ENCODE data around the gene OAS2.
A peak's percentile ranks its signal among the peaks of the same experiment; 100 is the strongest.
"Not testable (repeated sequence)": the region's sequence is repeated elsewhere in the genome, so short reads cannot be mapped to it uniquely, and the experiment has no call there.

The OAS2 gene

GRCh38 chr12:112957125-112957524 is 21.2 kb upstream of the OAS2 start:
- DNase-seq = not testable (repeated sequence)

- no peak for DNase-seq
Observed at GRCh38 chr12:112961074-112961473, 17.2 kb upstream of the OAS2 start.

DNA sequence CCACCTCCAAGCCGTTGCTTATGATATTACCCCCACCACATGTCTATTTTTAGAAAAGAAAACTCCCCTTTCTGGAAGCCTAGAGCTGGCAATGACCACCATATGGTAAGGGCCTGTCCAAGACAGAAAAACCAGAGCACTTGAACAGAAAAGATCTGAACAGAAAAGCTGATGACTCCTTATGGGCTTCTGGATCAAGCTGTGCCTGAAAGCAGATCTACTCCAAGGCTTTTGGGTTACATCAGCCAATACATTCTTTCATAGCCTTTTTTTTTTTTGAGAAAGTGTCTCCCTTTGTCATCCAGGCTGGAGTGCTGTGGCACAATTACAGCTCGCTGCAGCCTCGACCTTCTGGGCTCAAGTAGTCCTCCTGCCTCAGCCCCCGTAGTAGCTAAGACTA is 16.8 kb upstream of the OAS2 start:
- no peak for DNase-seq

DNA sequence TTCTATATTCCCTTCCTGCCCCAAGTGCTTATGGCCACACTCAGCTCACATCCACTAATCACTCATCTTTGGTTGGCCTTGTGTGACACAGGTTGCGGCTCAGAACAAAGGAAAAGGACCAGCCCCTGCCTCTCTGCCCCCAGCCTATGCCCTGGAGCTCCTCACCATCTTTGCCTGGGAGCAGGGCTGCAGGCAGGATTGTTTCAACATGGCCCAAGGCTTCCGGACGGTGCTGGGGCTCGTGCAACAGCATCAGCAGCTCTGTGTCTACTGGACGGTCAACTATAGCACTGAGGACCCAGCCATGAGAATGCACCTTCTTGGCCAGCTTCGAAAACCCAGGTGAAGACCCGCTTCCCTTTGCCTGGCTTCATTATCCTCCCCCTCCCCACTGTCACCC is 15.8 kb upstream of the OAS2 start:
- DNase-seq = no peak

DNA sequence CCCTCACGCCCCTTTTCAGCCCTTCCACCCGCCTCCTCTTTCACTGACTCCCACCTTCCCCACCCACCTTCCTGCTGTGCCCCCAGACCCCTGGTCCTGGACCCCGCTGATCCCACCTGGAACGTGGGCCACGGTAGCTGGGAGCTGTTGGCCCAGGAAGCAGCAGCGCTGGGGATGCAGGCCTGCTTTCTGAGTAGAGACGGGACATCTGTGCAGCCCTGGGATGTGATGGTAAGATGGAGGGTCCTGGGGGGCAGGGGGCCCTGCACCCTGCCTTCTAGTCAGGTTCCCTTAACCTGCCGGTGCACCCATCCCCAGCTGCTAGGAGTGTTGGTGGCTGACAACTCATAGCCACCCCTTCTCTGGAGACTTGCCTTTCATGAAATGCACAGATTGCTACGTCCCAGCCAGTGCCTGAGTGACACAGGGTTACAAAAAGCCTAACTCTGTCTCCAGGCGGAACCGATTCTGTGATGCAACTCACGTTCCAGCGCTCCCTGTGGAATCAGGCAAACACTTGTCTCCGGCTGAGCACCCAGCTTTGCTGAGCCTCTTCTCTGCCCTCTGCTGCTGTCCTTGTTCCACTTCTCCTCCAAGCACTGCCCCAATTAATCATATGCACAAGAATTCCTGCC is 15.0 kb upstream of the OAS2 start:
- DNase-seq = no peak

DNA sequence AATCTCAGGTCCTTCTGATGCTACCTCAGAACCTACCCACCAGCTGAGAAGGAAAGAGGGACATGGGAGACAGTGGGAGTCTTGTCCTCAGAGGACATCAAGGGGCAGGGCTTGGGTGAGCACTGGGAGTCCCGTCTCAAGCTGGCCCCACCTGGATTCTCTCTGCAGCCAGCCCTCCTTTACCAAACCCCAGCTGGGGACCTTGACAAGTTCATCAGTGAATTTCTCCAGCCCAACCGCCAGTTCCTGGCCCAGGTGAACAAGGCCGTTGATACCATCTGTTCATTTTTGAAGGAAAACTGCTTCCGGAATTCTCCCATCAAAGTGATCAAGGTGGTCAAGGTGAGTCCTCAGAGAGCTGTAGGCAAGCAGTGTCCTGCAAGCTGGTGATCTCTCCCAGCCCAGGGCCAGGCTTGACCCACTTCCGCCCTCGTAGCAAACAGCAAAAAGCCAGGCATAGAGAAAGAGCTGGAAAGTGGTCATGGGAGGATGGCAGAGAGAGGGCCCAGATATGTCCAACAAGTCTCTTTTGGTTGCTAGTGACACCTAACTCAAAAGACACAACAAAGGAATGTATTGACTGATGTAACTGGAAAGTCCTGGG is 14.2 kb upstream of the OAS2 start:
- DNase-seq = no peak

GRCh38 chr12:112964915-112965314 is 13.4 kb upstream of the OAS2 start:
- DNase-seq = no peak

GRCh38 chr12:112965643-112966042 is 12.7 kb upstream of the OAS2 start:
- DNase-seq = no peak

DNA sequence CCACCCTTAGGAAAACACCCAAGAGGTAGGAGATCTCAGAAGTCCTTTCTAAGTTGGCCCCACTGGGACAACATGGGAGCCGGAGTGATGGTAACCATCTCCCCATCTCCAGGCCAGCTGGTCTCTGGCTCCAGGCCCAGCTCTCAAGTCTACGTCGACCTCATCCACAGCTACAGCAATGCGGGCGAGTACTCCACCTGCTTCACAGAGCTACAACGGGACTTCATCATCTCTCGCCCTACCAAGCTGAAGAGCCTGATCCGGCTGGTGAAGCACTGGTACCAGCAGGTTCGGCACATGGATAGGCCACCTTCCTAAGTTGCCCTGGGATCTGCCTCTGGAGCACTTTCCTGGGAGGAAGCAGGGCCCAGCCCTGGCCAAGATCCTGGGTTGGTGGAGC is 11.0 kb upstream of the OAS2 start:
- no peak for DNase-seq

DNA sequence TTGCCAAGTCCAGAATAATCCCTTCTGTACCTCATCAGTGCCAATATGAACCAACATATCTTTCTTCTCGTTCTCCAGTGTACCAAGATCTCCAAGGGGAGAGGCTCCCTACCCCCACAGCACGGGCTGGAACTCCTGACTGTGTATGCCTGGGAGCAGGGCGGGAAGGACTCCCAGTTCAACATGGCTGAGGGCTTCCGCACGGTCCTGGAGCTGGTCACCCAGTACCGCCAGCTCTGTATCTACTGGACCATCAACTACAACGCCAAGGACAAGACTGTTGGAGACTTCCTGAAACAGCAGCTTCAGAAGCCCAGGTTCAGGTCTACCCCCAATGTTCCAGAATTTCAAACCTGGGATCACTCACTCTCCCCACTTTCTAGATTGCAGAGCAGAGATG is 10.5 kb upstream of the OAS2 start:
- no peak for DNase-seq

DNA sequence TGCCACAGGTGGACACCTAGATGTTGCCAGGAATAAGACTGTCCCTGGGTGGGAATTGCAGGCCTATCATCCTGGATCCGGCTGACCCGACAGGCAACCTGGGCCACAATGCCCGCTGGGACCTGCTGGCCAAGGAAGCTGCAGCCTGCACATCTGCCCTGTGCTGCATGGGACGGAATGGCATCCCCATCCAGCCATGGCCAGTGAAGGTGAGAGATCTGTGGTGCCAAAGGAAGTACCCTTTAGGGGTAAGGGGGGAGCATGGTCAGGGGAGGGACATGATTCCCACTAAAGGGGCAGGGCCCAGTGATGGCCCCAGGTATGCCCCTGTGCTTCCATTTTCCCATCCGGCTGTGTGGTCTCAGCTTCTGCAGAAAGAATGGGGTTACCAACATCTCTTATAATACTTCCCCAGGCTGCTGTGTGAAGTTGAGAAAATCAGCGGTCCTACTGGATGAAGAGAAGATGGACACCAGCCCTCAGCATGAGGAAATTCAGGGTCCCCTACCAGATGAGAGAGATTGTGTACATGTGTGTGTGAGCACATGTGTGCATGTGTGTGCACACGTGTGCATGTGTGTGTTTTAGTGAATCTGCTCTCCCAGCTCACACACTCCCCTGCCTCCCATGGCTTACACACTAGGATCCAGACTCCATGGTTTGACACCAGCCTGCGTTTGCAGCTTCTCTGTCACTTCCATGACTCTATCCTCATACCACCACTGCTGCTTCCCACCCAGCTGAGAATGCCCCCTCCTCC is 8.6 kb upstream of the OAS2 start:
- DNase-seq = no peak

- no peak for DNase-seq
Observed at GRCh38 chr12:112970391-112970790, 7.9 kb upstream of the OAS2 start.

DNA sequence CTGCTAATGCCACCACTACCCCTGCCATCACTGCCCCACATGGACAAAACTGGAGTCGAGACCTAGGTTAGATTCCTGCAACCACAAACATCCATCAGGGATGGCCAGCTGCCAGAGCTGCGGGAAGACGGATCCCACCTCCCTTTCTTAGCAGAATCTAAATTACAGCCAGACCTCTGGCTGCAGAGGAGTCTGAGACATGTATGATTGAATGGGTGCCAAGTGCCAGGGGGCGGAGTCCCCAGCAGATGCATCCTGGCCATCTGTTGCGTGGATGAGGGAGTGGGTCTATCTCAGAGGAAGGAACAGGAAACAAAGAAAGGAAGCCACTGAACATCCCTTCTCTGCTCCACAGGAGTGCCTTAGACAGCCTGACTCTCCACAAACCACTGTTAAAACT is 7.1 kb upstream of the OAS2 start:
- DNase-seq = peak; percentile 18

GRCh38 chr12:112973011-112973735 is 5.1 kb upstream of the OAS2 start:
- DNase-seq = no peak

DNA sequence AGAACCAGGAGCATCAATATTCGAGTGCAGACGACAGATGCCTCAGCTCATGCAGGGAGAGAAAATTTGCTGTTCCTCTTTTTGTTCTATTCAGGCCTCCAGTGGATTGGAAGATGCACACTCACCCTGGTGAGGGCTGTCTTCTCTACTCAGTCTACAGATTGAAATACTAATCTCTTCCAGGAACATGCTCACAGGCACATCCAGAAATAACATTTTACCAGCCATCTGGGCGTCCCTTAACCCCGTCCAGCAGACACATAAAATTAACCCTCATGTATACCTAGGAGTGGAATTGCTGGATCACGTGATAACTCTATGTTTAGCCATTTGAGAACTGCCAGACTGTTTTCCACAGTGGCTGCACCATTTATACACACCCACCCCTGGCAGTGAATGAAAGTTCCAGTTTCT is 4.5 kb upstream of the OAS2 start:
- peak; percentile 8 for DNase-seq

GRCh38 chr12:112974904-112975303 is 3.4 kb upstream of the OAS2 start:
- no peak for DNase-seq

DNA sequence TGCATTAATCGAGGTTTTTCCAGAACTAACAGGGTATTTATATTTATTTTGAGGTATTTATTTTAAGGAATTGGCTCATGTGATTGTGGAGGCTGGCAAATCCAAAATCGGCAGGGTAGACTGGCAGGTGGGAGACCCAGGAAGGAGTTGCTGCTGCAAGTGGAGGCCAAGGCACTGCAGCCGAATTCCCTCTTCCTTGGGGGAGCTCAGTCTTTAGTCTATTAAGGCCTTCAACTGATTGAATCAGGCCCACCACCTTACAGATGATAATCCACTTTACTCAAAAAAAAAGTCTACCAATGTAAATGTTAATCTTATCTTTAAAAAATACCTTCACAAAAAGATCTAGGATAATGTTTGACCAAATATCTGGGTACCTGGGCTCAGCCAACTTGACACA is 1.2 kb upstream of the OAS2 start:
- DNase-seq = no peak

GRCh38 chr12:112977641-112978040 is 678 bp upstream of the OAS2 start:
- DNase-seq = no peak

GRCh38 chr12:112979041-112979680 is 842 bp downstream of the OAS2 start:
- DNase-seq = no peak

- DNase-seq = no peak
Observed at GRCh38 chr12:112980491-112981158, 2.3 kb downstream of the OAS2 start.

DNA sequence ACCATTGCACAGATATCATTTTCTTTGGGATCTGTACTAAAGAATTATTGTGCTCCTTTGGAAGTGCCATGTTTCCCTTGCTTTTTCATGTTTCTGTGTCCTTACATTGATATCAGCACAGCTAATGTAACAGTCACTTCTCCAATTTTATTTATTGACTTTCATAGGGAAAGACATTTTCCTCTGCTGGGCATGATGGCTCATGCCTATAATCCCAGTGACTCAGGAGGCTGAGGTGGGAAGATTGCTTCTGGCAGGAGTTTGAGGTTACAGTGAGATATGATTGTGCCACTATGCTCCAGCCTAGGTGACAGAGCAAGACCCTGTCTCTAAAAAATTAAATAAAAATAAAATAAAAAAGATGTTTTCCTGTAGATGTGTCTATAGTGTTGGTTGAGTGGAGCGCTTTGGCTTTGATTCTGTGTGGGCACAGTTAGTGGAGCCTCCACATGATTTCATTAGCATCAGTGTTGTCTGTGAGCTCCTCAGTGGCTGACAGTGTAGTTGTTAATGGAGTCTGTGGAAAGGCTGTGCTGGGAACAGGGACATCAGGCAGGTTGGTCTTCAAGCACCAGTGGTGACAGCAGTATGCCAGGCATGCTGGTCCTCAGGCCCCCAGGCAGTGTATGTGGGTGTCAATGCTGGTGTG is 7.4 kb downstream of the OAS2 start:
- DNase-seq = no peak

DNA sequence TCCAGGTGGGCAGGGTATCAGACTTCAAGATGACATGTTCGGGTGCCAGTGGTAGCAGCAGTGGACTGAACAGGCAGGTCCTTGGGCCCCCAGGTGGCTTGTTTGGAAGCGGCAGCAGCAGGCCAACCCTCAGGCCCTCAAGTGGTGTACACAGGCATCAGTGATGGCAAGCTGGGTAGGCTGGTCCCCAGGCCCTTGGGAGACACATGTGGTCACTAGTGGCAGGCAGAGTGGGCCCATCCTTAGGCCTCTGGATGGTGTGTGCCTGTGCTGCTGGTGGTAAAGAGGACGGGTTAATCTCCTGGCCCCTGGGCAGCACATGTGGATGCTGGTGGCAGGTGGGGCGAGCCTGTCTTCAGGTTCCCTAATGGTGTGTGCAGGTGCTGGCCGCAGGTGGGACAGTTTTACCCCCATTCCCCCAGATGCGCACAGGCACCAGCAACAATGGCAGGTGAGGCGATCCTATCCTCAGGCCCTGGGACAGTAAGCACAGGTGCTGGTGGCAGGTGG is 8.0 kb downstream of the OAS2 start:
- DNase-seq = no peak
